Endodermal cell (in vitro differentiated cells): ENCODE results near the gene TSPO. TPM values are rescaled to one million over a fixed set of nuclear protein-coding genes. Genes with fewer than 3 reads are reported as not detected.

Source experiments
- DNase-seq: peaks from one replicate; pipeline ENCODE4 v3.0.0-alpha.2; 2017
- H3K27ac ChIP-seq: 2 replicates; pipeline ENCODE4 v1.5.1; 2013; ENCODE audit warnings: mild to moderate bottlenecking, low read depth, low read length, moderate library complexity
- H3K27me3 ChIP-seq: 2 replicates; pipeline ENCODE4 v1.6.1; 2013; ENCODE audit warnings: mild to moderate bottlenecking, low read length, moderate library complexity; ENCODE audit not compliant: insufficient read depth, control insufficient read depth, poor library complexity, severe bottlenecking
- H3K36me3 ChIP-seq: 2 replicates; pipeline ENCODE4 v1.7.0; 2013; ENCODE audit warnings: mild to moderate bottlenecking, low read length, moderate library complexity; ENCODE audit not compliant: control insufficient read depth, insufficient read depth
- H3K4me1 ChIP-seq: one replicate; pipeline ENCODE4 v1.7.0; 2013; ENCODE audit warnings: low read length; ENCODE audit not compliant: control insufficient read depth, insufficient read depth
- H3K4me3 ChIP-seq: 2 replicates; pipeline ENCODE4 v1.5.1; 2013; ENCODE audit warnings: mild to moderate bottlenecking, low read length, moderate library complexity
- H3K9ac ChIP-seq: 2 replicates; pipeline ENCODE4 v1.6.1; 2013; ENCODE audit warnings: mild to moderate bottlenecking, low read length, moderate library complexity; ENCODE audit not compliant: poor library complexity, severe bottlenecking; ENCODE audit errors: extremely low read depth
- H3K9me3 ChIP-seq: 2 replicates; pipeline ENCODE4 v1.6.1; 2013; ENCODE audit warnings: mild to moderate bottlenecking, low read length, moderate library complexity; ENCODE audit not compliant: control insufficient read depth
- H3K27ac Mint-ChIP-seq: 2 replicates; pipeline ENCODE4 v1.8.0; 2020; ENCODE audit warnings: mixed read lengths
- H3K27me3 Mint-ChIP-seq: 2 replicates; pipeline ENCODE4 v1.8.0; 2021; ENCODE audit warnings: mild to moderate bottlenecking, mixed read lengths; ENCODE audit not compliant: insufficient read depth
- H3K36me3 Mint-ChIP-seq: 2 replicates; pipeline ENCODE4 v1.8.0; 2020; ENCODE audit warnings: low read depth, mixed read lengths
- H3K4me1 Mint-ChIP-seq: 2 replicates; pipeline ENCODE4 v1.8.0; 2020; ENCODE audit warnings: mixed read lengths
- H3K4me3 Mint-ChIP-seq: 2 replicates; pipeline ENCODE4 v1.8.0; 2020; ENCODE audit warnings: mild to moderate bottlenecking, moderate library complexity, mixed read lengths
- H3K9me3 Mint-ChIP-seq: 2 replicates; pipeline ENCODE4 v1.8.0; 2020; ENCODE audit warnings: mild to moderate bottlenecking, mixed read lengths
- WGBS, 2 experiments: methylation state at CpG; one replicate each; pipeline versions ENCODE4 v1.1.5 to v1.1.7; 2013; ENCODE audit warnings: missing lambda C conversion rate in 2 of 2, mixed read lengths in 1 of 2; ENCODE audit not compliant: insufficient coverage in 1 of 2, insufficient read length in 1 of 2; 5-methylcytosine and 5-hydroxymethylcytosine counted together
- total RNA-seq, 2 donors: library from RNA; stranded (reverse); fragmentation: NEBNext Ultra II Directional in 1 of 2; extraction: Animal tissue kit (Norgen Biotek cat#: 25700) in 1 of 2; gene quantifications; 2 replicates in 1 of 2; 3 replicates in 1 of 2; pipeline ENCODE4 v1.2.1, GENCODE V29; 2021
- TF ChIP-seq, protein P1 (sequence below): fragments of 200-600 bp; sonication (generic); conservative IDR thresholded peaks from 2 replicates; pipeline ENCODE4 v1.5.0; 2021; ENCODE audit warnings: antibody characterized with exemption, mild to moderate bottlenecking

Gene TSPO
- total RNA-seq, 2 donors from 2014 or later = 9.6 to 12.3 TPM

DNA sequence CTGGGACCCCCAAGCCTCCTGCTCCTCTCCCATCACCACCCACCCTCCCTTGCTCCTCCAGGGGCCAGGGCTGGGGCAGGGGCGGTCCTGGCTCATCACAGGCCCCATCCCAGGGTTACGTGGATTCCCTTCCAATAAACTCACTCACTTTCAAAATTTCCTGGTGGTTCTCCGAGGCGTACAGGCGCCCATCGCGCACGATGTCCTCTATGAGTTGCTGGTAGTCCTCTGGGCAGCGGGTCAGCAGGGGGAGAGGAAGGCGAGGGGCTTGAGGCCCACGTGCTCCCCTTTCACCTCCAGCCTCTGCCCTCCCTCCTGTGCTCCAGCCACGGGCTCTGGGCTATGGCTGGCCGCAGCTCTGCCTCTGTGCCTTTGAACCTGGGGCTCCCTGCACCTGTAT is 56.0 kb downstream of the TSPO start:
- WGBS, 2 experiments = 94 to 100% methylated on average over 4 to 13 of the region's 13 CpGs
- no peak overlapping the region for H3K9ac ChIP-seq
- H3K27ac ChIP-seq = no peak overlapping the region
- no peak overlapping the region for H3K4me3 Mint-ChIP-seq
- no peaks in the 10 kb centered on the region for H3K36me3 ChIP-seq
- DNase-seq = no peak
- no peak overlapping the region for H3K27ac Mint-ChIP-seq
- no peaks in the 10 kb centered on the region for H3K9me3 Mint-ChIP-seq
- peaks cover 2% of the 10 kb centered on the region for H3K4me1 Mint-ChIP-seq
- H3K4me1 ChIP-seq = no peaks in the 10 kb centered on the region
- no peaks in the 10 kb centered on the region for H3K27me3 Mint-ChIP-seq
- TF ChIP-seq, protein P1, sequence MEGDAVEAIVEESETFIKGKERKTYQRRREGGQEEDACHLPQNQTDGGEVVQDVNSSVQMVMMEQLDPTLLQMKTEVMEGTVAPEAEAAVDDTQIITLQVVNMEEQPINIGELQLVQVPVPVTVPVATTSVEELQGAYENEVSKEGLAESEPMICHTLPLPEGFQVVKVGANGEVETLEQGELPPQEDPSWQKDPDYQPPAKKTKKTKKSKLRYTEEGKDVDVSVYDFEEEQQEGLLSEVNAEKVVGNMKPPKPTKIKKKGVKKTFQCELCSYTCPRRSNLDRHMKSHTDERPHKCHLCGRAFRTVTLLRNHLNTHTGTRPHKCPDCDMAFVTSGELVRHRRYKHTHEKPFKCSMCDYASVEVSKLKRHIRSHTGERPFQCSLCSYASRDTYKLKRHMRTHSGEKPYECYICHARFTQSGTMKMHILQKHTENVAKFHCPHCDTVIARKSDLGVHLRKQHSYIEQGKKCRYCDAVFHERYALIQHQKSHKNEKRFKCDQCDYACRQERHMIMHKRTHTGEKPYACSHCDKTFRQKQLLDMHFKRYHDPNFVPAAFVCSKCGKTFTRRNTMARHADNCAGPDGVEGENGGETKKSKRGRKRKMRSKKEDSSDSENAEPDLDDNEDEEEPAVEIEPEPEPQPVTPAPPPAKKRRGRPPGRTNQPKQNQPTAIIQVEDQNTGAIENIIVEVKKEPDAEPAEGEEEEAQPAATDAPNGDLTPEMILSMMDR = no peak
- no peaks in the 10 kb centered on the region for H3K9me3 ChIP-seq
- H3K36me3 Mint-ChIP-seq = no peaks in the 10 kb centered on the region
- H3K27me3 ChIP-seq = no peaks in the 10 kb centered on the region
- H3K4me3 ChIP-seq = no peak overlapping the region

GRCh38 chr22:43207849-43208702 is 56.7 kb downstream of the TSPO start:
- H3K27ac ChIP-seq = no peak overlapping the region
- Mint-ChIP-seq H3K4me1 (peaks cover 3% of the 10 kb centered on the region), H3K36me3 (no peaks in the 10 kb centered on the region), H3K4me3 (no peak overlapping the region), H3K27ac (no peak overlapping the region), H3K9me3 (no peaks in the 10 kb centered on the region), H3K27me3 (no peaks in the 10 kb centered on the region)
- no peak overlapping the region for H3K9ac ChIP-seq
- no peak overlapping the region for H3K4me3 ChIP-seq
- peaks cover 3% of the 10 kb centered on the region for H3K4me1 ChIP-seq
- no peaks in the 10 kb centered on the region for H3K27me3 ChIP-seq
- 91 to 95% methylated on average over 21 to 26 of the region's 26 CpGs for WGBS, 2 experiments
- no peaks in the 10 kb centered on the region for H3K9me3 ChIP-seq
- no peak for DNase-seq
- H3K36me3 ChIP-seq = no peaks in the 10 kb centered on the region
- TF ChIP-seq, protein P1 = no peak

GRCh38 chr22:43208703-43209522 is 57.6 kb downstream of the TSPO start:
- 95% methylated on average over 13 to 26 of the region's 26 CpGs for WGBS, 2 experiments
- Mint-ChIP-seq H3K4me1 (peaks cover 9% of the 10 kb centered on the region), H3K4me3 (no peak overlapping the region), H3K27ac (no peak overlapping the region), H3K9me3 (no peaks in the 10 kb centered on the region), H3K36me3 (no peaks in the 10 kb centered on the region), H3K27me3 (no peaks in the 10 kb centered on the region)
- no peaks in the 10 kb centered on the region for H3K9me3 ChIP-seq
- no peak overlapping the region for H3K9ac ChIP-seq
- H3K4me3 ChIP-seq = no peak overlapping the region
- no peaks in the 10 kb centered on the region for H3K36me3 ChIP-seq
- no peaks in the 10 kb centered on the region for H3K27me3 ChIP-seq
- DNase-seq = no peak
- TF ChIP-seq, protein P1 = no peak
- H3K27ac ChIP-seq = no peak overlapping the region
- peaks cover 6% of the 10 kb centered on the region for H3K4me1 ChIP-seq
